ENCODE results near the gene TMA7. TPM values are rescaled to one million over a fixed set of nuclear protein-coding genes. Genes with fewer than 3 reads are reported as not detected.

Gene TMA7
- total and polyA plus RNA-seq, 2 of the 13 experiments (the other 11 are each of a cell fraction or from before 2014, with no cell fraction given) = 100 to 486 TPM

GRCh38 chr3:48429960-48430707, 9.9 kb upstream of the TMA7 start, which contains the start of gene PLXNB1 (continued):
- peak; percentile 88 for TF ChIP-seq ZNF281 (CRISPR knock-in tag; IDR thresholded peaks at IDR 0.05; ENCODE audit: borderline replicate concordance)
- peak; percentile 79 for TF ChIP-seq HOXA3 (CRISPR knock-in tag; IDR thresholded peaks at IDR 0.05)
- peak; percentile 70; the same call in 1 of the 2 replicates for TF ChIP-seq MAF1 (CRISPR knock-in tag; IDR thresholded peaks at IDR 0.05; ENCODE audit: borderline replicate concordance)
- TF ChIP-seq E2F2 (CRISPR knock-in tag; IDR thresholded peaks at IDR 0.05; ENCODE audit: borderline replicate concordance) = no peak
- TF ChIP-seq HNF1A (IDR thresholded peaks at IDR 0.05; ENCODE audit: low read depth) = peak; percentile 89
- TF ChIP-seq HNF1A (CRISPR knock-in tag; IDR thresholded peaks at IDR 0.05; ENCODE audit: borderline replicate concordance) = peak; percentile 95
- no peak for TF ChIP-seq FIP1L1 (IDR thresholded peaks at IDR 0.05; ENCODE audit: borderline replicate concordance, insufficient read depth, low read depth, low read length)
- TF ChIP-seq RFX1 (IDR thresholded peaks at IDR 0.05) = no peak
- TF ChIP-seq ZBTB7A (CRISPR knock-in tag; IDR thresholded peaks at IDR 0.05) = peak; percentile 97; the same call in 1 of the 2 replicates
- no peak; the same call in 1 of the 2 replicates for TF ChIP-seq CBX5 (CRISPR knock-in tag; IDR thresholded peaks at IDR 0.05; ENCODE audit: borderline replicate concordance)
- no peak for TF ChIP-seq ZFP82 (CRISPR knock-in tag; IDR thresholded peaks at IDR 0.05; ENCODE audit: borderline replicate concordance)
- 0 out of 2 replicates have a peak, but pooled peaks have one; percentile 48 for TF ChIP-seq RNF219 (CRISPR knock-in tag; IDR thresholded peaks at IDR 0.05)
- no peak for TF ChIP-seq ZC3H4 (CRISPR knock-in tag; IDR thresholded peaks at IDR 0.05; ENCODE audit: borderline replicate concordance)
- TF ChIP-seq ZNF850 (CRISPR knock-in tag; conservative IDR thresholded peaks at IDR 0.05) = peak; percentile 17; the same call in 1 of the 2 replicates
- TF ChIP-seq NFKBIZ (CRISPR knock-in tag; IDR thresholded peaks at IDR 0.05) = peak; percentile 81; the same call in 1 of the 2 replicates
- no peak for TF ChIP-seq ZFAT (CRISPR knock-in tag; conservative IDR thresholded peaks at IDR 0.05)
- TF ChIP-seq MEF2D (CRISPR knock-in tag; IDR thresholded peaks at IDR 0.05) = peak; percentile 95
